GM19455 (cell line): ENCODE data around the gene CTXN1.
A peak's percentile ranks its signal among the peaks of the same experiment; 100 is the strongest.

Experiments used
- ATAC-seq: cut with Tn5 transposase; IDR thresholded peaks from one replicate; pipeline ENCODE4 v1.9.1; 2021; ENCODE audit not compliant: unreplicated experiment

CTXN1 gene

GRCh38 chr19:7915250-7916102 lies 10.5 kb downstream of the CTXN1 start:
- no peak for ATAC-seq

GRCh38 chr19:7914598-7915045 lies 11.3 kb downstream of the CTXN1 start, which contains the start of gene TGFBR3L:
TGFBR3L (plus strand) TSS chr19:7914830.
- no peak for ATAC-seq

- no peak for ATAC-seq
Observed at GRCh38 chr19:7914099-7914498, 11.8 kb downstream of the CTXN1 start.

- no peak for ATAC-seq
Observed at GRCh38 chr19:7913652-7914051, 12.3 kb downstream of the CTXN1 start.

- ATAC-seq = no peak
Observed at GRCh38 chr19:7912697-7913564, 13.0 kb downstream of the CTXN1 start.

- no peak for ATAC-seq
Observed at GRCh38 chr19:7912144-7912696, 13.7 kb downstream of the CTXN1 start.

GRCh38 chr19:7911508-7912143 lies 14.3 kb downstream of the CTXN1 start:
- no peak for ATAC-seq

- ATAC-seq = no peak
Observed at GRCh38 chr19:7910321-7911161, 15.4 kb downstream of the CTXN1 start.

GRCh38 chr19:7909471-7910067 lies 16.4 kb downstream of the CTXN1 start:
- ATAC-seq = no peak

GRCh38 chr19:7908742-7909461 lies 17.0 kb downstream of the CTXN1 start:
- no peak for ATAC-seq

GRCh38 chr19:7908078-7908699 lies 17.7 kb downstream of the CTXN1 start:
- ATAC-seq = no peak

GRCh38 chr19:7907544-7907943 lies 18.4 kb downstream of the CTXN1 start:
- no peak for ATAC-seq

- no peak for ATAC-seq
Observed at GRCh38 chr19:7907122-7907521, 18.8 kb downstream of the CTXN1 start.

- no peak for ATAC-seq
Observed at GRCh38 chr19:7905859-7906258, 20.1 kb downstream of the CTXN1 start.

GRCh38 chr19:7905268-7905667 lies 20.7 kb downstream of the CTXN1 start:
- no peak for ATAC-seq

- peak; percentile 36 for ATAC-seq
Observed at GRCh38 chr19:7904074-7905020, 21.6 kb downstream of the CTXN1 start.

- ATAC-seq = peak; percentile 74
Observed at GRCh38 chr19:7903244-7904073, 22.5 kb downstream of the CTXN1 start, which contains the start of gene MAP2K7. MAP2K7 (plus strand) TSS chr19:7903877; CDS start chr19:7903945, 68 bp downstream.
